Measurements from ENCODE around the gene APLP1. TPM values are rescaled to one million over a fixed set of nuclear protein-coding genes. Genes with fewer than 3 reads are reported as not detected.
A peak's percentile ranks its signal among the peaks of the same experiment; 100 is the strongest.

Gene APLP1
- total RNA-seq, 1 donor from 2014 or later = 2.1 TPM

GRCh38 chr19:35896643-35897040, 28.3 kb downstream of the APLP1 start:
- no peak overlapping the region for H3K4me3 ChIP-seq
- H3K36me3 ChIP-seq = peaks cover 64% of the 10 kb centered on the region
- TF ChIP-seq CTCF (IDR thresholded peaks at IDR 0.05) = no peak
- DNase-seq (no peak), ATAC-seq (no peak)
- intact Hi-C loops (cut with DNase I) = no loop called here
- H3K27ac ChIP-seq = no peak overlapping the region
- H3K4me1 ChIP-seq = peaks cover 26% of the 10 kb centered on the region
- H3K9me3 ChIP-seq = no peaks in the 10 kb centered on the region
- no peaks in the 10 kb centered on the region for H3K27me3 ChIP-seq (ENCODE audit: low read depth)

GRCh38 chr19:35897706-35898451, 29.5 kb downstream of the APLP1 start:
- no peak for ATAC-seq

GRCh38 chr19:35898499-35898809, 30.1 kb downstream of the APLP1 start:
- Histone ChIP-seq H3K27me3 (ENCODE audit: low read depth) (no peaks in the 10 kb centered on the region), H3K4me3 (peak overlapping the region; percentile 80), H3K27ac (peak overlapping the region; percentile 86), H3K9me3 (no peaks in the 10 kb centered on the region), H3K36me3 (peaks cover 46% of the 10 kb centered on the region), H3K4me1 (peaks cover 42% of the 10 kb centered on the region)
- intact Hi-C loops (cut with DNase I) = no loop called here
- TF ChIP-seq CTCF (IDR thresholded peaks at IDR 0.05) = no peak
- ATAC-seq = peak; percentile 0 to 7
- no peak for DNase-seq

More at GRCh38 chr19:35897706-35898451, 29.5 kb downstream of the APLP1 start:
- no peaks in the 10 kb centered on the region for H3K27me3 ChIP-seq (ENCODE audit: low read depth)
- peaks cover 52% of the 10 kb centered on the region for H3K36me3 ChIP-seq
- H3K9me3 ChIP-seq = no peaks in the 10 kb centered on the region
- peak overlapping the region; percentile 86 for H3K27ac ChIP-seq
- no peak for DNase-seq
- H3K4me1 ChIP-seq = peaks cover 36% of the 10 kb centered on the region
- no peak for TF ChIP-seq CTCF (IDR thresholded peaks at IDR 0.05)
- intact Hi-C loops (cut with DNase I) = no loop called here
- peak overlapping the region; percentile 80 for H3K4me3 ChIP-seq

- no peak for TF ChIP-seq CTCF (IDR thresholded peaks at IDR 0.05)
- peak overlapping the region; percentile 80 for H3K4me3 ChIP-seq
- H3K27me3 ChIP-seq (ENCODE audit: low read depth) = no peaks in the 10 kb centered on the region
- peaks cover 34% of the 10 kb centered on the region for H3K36me3 ChIP-seq
- H3K27ac ChIP-seq = peak overlapping the region; percentile 86
- H3K9me3 ChIP-seq = no peaks in the 10 kb centered on the region
- DNase-seq (peak; percentile 93), ATAC-seq (peak; percentile 91 to 92)
- peaks cover 48% of the 10 kb centered on the region for H3K4me1 ChIP-seq
- intact Hi-C loops (cut with DNase I) = no loop called here
These were observed 31.3 kb downstream of the APLP1 start for GRCh38 chr19:35899547-35900214.

GRCh38 chr19:35901055-35901644, 32.8 kb downstream of the APLP1 start:
- Histone ChIP-seq H3K36me3 (peaks cover 19% of the 10 kb centered on the region), H3K4me3 (peak overlapping the region; percentile 80), H3K9me3 (no peaks in the 10 kb centered on the region), H3K4me1 (peaks cover 49% of the 10 kb centered on the region), H3K27me3 (ENCODE audit: low read depth) (no peaks in the 10 kb centered on the region), H3K27ac (peak overlapping the region; percentile 86)
- ATAC-seq (no peak), DNase-seq (no peak)
- intact Hi-C loops (cut with DNase I) = no loop called here
- no peak for TF ChIP-seq CTCF (IDR thresholded peaks at IDR 0.05)

Measured in lower lobe of right lung (tissue), 2 donors.